ENCODE data around the gene CDK5R1.
A peak's percentile ranks its signal among the peaks of the same experiment; 100 is the strongest.
"Not testable (repeated sequence)": the region's sequence is repeated elsewhere in the genome, so short reads cannot be mapped to it uniquely, and the experiment has no call there.

Gene CDK5R1

GRCh38 chr17:32446949-32447348, 39.8 kb upstream of the CDK5R1 start:
- H3K4me3 ChIP-seq (IDR thresholded peaks at IDR 0.05; ENCODE audit: insufficient read depth, low read depth, low read length) = no peak overlapping the region
- peaks cover 51% of the 10 kb centered on the region for H3K4me1 ChIP-seq (ENCODE audit: low read depth, poor library complexity, severe bottlenecking)

GRCh38 chr17:32449963-32450362, 36.8 kb upstream of the CDK5R1 start:
- H4K20me1 ChIP-seq (ENCODE audit: insufficient read depth) = peaks cover 27% of the 10 kb centered on the region
- peaks cover 33% of the 10 kb centered on the region for H3K4me1 ChIP-seq (ENCODE audit: low read depth, poor library complexity, severe bottlenecking)
- no peak overlapping the region for H3K4me3 ChIP-seq (IDR thresholded peaks at IDR 0.05; ENCODE audit: insufficient read depth, low read depth, low read length)
- peaks cover 51% of the 10 kb centered on the region; the same call in 1 of the 2 replicates for H3K36me3 ChIP-seq (ENCODE audit: insufficient read depth)
- H2AFZ ChIP-seq (ENCODE audit: low read depth) = no peak overlapping the region
- peaks cover 99% of the 10 kb centered on the region for H3K79me2 ChIP-seq (ENCODE audit: insufficient read depth, low read depth)
- no peak overlapping the region for H3K4me2 ChIP-seq
- no peak overlapping the region for H3K27ac ChIP-seq
- no peaks in the 10 kb centered on the region for H3K27me3 ChIP-seq (ENCODE audit: insufficient read depth, low read depth)
- no peak for TF ChIP-seq CTCF (conservative IDR thresholded peaks at IDR 0.05; ENCODE audit: low read depth, low read length)
- no peak overlapping the region for H3K9ac ChIP-seq

More at GRCh38 chr17:32446949-32447348, 39.8 kb upstream of the CDK5R1 start:
- no peaks in the 10 kb centered on the region for H3K27me3 ChIP-seq (ENCODE audit: insufficient read depth, low read depth)
- H3K4me2 ChIP-seq = peak overlapping the region; percentile 92
- no peak overlapping the region; the same call in 1 of the 2 replicates for H3K9ac ChIP-seq
- peaks cover 75% of the 10 kb centered on the region for H3K79me2 ChIP-seq (ENCODE audit: insufficient read depth, low read depth)
- peaks cover 33% of the 10 kb centered on the region; the same call in 1 of the 2 replicates for H3K36me3 ChIP-seq (ENCODE audit: insufficient read depth)
- H3K27ac ChIP-seq = peak overlapping the region; percentile 87; the same call in 1 of the 2 replicates
- H2AFZ ChIP-seq (ENCODE audit: low read depth) = no peak overlapping the region
- peaks cover 24% of the 10 kb centered on the region for H4K20me1 ChIP-seq (ENCODE audit: insufficient read depth)
- no peak for TF ChIP-seq CTCF (conservative IDR thresholded peaks at IDR 0.05; ENCODE audit: low read depth, low read length)

- H3K36me3 ChIP-seq (ENCODE audit: insufficient read depth) = peaks cover 55% of the 10 kb centered on the region; the same call in 1 of the 2 replicates
- not testable (repeated sequence) for H3K4me3 ChIP-seq (IDR thresholded peaks at IDR 0.05; ENCODE audit: insufficient read depth, low read depth, low read length); H3K27ac ChIP-seq; H3K9ac ChIP-seq; H3K4me2 ChIP-seq; H3K27me3 ChIP-seq (ENCODE audit: insufficient read depth, low read depth); H2AFZ ChIP-seq (ENCODE audit: low read depth)
- H4K20me1 ChIP-seq (ENCODE audit: insufficient read depth) = peaks cover 27% of the 10 kb centered on the region
- peaks cover 38% of the 10 kb centered on the region for H3K4me1 ChIP-seq (ENCODE audit: low read depth, poor library complexity, severe bottlenecking)
- H3K79me2 ChIP-seq (ENCODE audit: insufficient read depth, low read depth) = peaks cover 99% of the 10 kb centered on the region
These were observed 36.4 kb upstream of the CDK5R1 start for GRCh38 chr17:32450379-32450778.

GRCh38 chr17:32451879-32452278, 34.9 kb upstream of the CDK5R1 start:
- H3K27me3 ChIP-seq (ENCODE audit: insufficient read depth, low read depth) = no peaks in the 10 kb centered on the region
- H2AFZ ChIP-seq (ENCODE audit: low read depth) = no peak overlapping the region
- H3K4me1 ChIP-seq (ENCODE audit: low read depth, poor library complexity, severe bottlenecking) = peaks cover 39% of the 10 kb centered on the region
- H3K36me3 ChIP-seq (ENCODE audit: insufficient read depth) = peaks cover 67% of the 10 kb centered on the region; the same call in 1 of the 2 replicates
- no peak overlapping the region for H3K4me2 ChIP-seq
- peaks cover 17% of the 10 kb centered on the region for H4K20me1 ChIP-seq (ENCODE audit: insufficient read depth)
- H3K79me2 ChIP-seq (ENCODE audit: insufficient read depth, low read depth) = peaks cover 99% of the 10 kb centered on the region
- TF ChIP-seq CTCF (conservative IDR thresholded peaks at IDR 0.05; ENCODE audit: low read depth, low read length) = no peak
- no peak overlapping the region for H3K27ac ChIP-seq
- H3K9ac ChIP-seq = no peak overlapping the region
- no peak overlapping the region for H3K4me3 ChIP-seq (IDR thresholded peaks at IDR 0.05; ENCODE audit: insufficient read depth, low read depth, low read length)

GRCh38 chr17:32452281-32452680, 34.5 kb upstream of the CDK5R1 start:
- Histone ChIP-seq H3K4me1 (ENCODE audit: low read depth, poor library complexity, severe bottlenecking) (peaks cover 39% of the 10 kb centered on the region), H2AFZ (ENCODE audit: low read depth) (no peak overlapping the region), H3K9ac (no peak overlapping the region), H3K27me3 (ENCODE audit: insufficient read depth, low read depth) (no peaks in the 10 kb centered on the region), H3K27ac (no peak overlapping the region), H3K79me2 (ENCODE audit: insufficient read depth, low read depth) (peaks cover 99% of the 10 kb centered on the region), H3K4me2 (no peak overlapping the region), H3K36me3 (ENCODE audit: insufficient read depth) (peaks cover 67% of the 10 kb centered on the region; the same call in 1 of the 2 replicates), H3K4me3 (IDR thresholded peaks at IDR 0.05; ENCODE audit: insufficient read depth, low read depth, low read length) (no peak overlapping the region), H4K20me1 (ENCODE audit: insufficient read depth) (peaks cover 18% of the 10 kb centered on the region)
- no peak for TF ChIP-seq CTCF (conservative IDR thresholded peaks at IDR 0.05; ENCODE audit: low read depth, low read length)
